PC-9 (cell line): ENCODE results near the gene IFITM1. TPM values are rescaled to one million over a fixed set of nuclear protein-coding genes. Genes with fewer than 3 reads are reported as not detected.

Experiments
- BruUV-seq: library from RNA; stranded (reverse); fragments of 400-500 nt; replicated peaks from 2 replicates; lab custom pipeline; 2021; lab: Mats Ljungman, UMichigan
- CTCF ChIA-PET: fragments of 300-600 bp; sonication (Branson Sonifier 250); formaldehyde crosslinking; loops from one replicate; lab custom pipeline; 2022; ENCODE audit warnings: antibody characterized with exemption; lab: Charles Lee
- POLR2A ChIA-PET: fragments of 300-600 bp; sonication (Branson Sonifier 250); formaldehyde crosslinking; loops from one replicate; lab custom pipeline; 2022; ENCODE audit warnings: antibody characterized with exemption; ENCODE audit not compliant: unreplicated experiment; lab: Charles Lee
- DNase-seq, 2 experiments: peaks; one replicate each; pipeline versions ENCODE4 v3.0.0 to v3.0.0-alpha.2; 2015 to 2022; ENCODE audit warnings: mixed read lengths in 1 of 2
- H2AFZ ChIP-seq: fragments of 200-600 bp; sonication (generic); 2 replicates; pipeline ENCODE4 v1.8.1; 2017; ENCODE audit warnings: antibody characterized with exemption
- H3F3A ChIP-seq: fragments of 200-600 bp; sonication (generic); 2 replicates; pipeline ENCODE4 v1.8.1; 2017; ENCODE audit warnings: antibody characterized with exemption, mild to moderate bottlenecking, low read depth; ENCODE audit not compliant: insufficient read depth
- H3K27ac ChIP-seq: fragments of 200-600 bp; sonication (generic); 2 replicates; pipeline ENCODE4 v1.6.1; 2016; ENCODE audit warnings: mixed run types
- H3K27me3 ChIP-seq: fragments of 200-600 bp; sonication (generic); 2 replicates; pipeline ENCODE4 v1.6.1; 2016; ENCODE audit warnings: low read depth, mixed run types; ENCODE audit not compliant: insufficient read depth
- H3K36me3 ChIP-seq: fragments of 200-600 bp; sonication (generic); 2 replicates; pipeline ENCODE4 v1.6.1; 2016; ENCODE audit warnings: low read depth, mixed run types
- H3K4me1 ChIP-seq: fragments of 200-600 bp; sonication (generic); replicated peaks from 2 replicates; pipeline ENCODE4 v1.6.1; 2016; ENCODE audit warnings: mixed run types; ENCODE audit not compliant: insufficient read depth
- H3K4me2 ChIP-seq: fragments of 200-600 bp; sonication (generic); 2 replicates; pipeline ENCODE4 v1.6.1; 2017; ENCODE audit warnings: mixed run types
- H3K4me3 ChIP-seq: fragments of 200-600 bp; sonication (generic); 2 replicates; pipeline ENCODE4 v1.6.1; 2016; ENCODE audit warnings: mixed run types
- H3K79me2 ChIP-seq: fragments of 200-600 bp; sonication (generic); 2 replicates; pipeline ENCODE4 v1.6.1; 2017; ENCODE audit warnings: low read depth, mixed run types
- H3K9me2 ChIP-seq: fragments of 200-600 bp; sonication (generic); 2 replicates; pipeline ENCODE4 v1.8.1; 2017; ENCODE audit warnings: mild to moderate bottlenecking; ENCODE audit not compliant: insufficient read depth
- H3K9me3 ChIP-seq: fragments of 200-600 bp; sonication (generic); 2 replicates; pipeline ENCODE4 v1.8.1; 2016; ENCODE audit warnings: low read depth; ENCODE audit not compliant: insufficient read depth
- H4K20me1 ChIP-seq: fragments of 200-600 bp; sonication (generic); 2 replicates; pipeline ENCODE4 v1.8.1; 2017; ENCODE audit not compliant: insufficient read depth
- EZH2 ChIP-seq: fragments of 200-600 bp; sonication (generic); IDR thresholded peaks from 2 replicates; pipeline ENCODE4 v1.8.0; 2017; ENCODE audit warnings: antibody characterized with exemption, low read depth
- intact Hi-C: fragments of 100-400 bp; cut with micrococcal nuclease; formaldehyde crosslinking; loops from one replicate; pipeline ENCODE4 v1.10.0; 2022; ENCODE audit not compliant: unreplicated experiment
- total RNA-seq: library from RNA; stranded (reverse); gene quantifications from 2 replicates; pipeline ENCODE4 v1.2.3, GENCODE V29; 2021
- TF ChIP-seq, protein P1 (sequence below): fragments of 200-600 bp; sonication (generic); conservative IDR thresholded peaks from 2 replicates; pipeline ENCODE4 v1.6.1; 2017; ENCODE audit warnings: mixed run types, antibody characterized with exemption, mild to moderate bottlenecking, moderate library complexity

The IFITM1 gene
- total RNA-seq, 1 experiment from 2014 or later, result 9.5 TPM

DNA sequence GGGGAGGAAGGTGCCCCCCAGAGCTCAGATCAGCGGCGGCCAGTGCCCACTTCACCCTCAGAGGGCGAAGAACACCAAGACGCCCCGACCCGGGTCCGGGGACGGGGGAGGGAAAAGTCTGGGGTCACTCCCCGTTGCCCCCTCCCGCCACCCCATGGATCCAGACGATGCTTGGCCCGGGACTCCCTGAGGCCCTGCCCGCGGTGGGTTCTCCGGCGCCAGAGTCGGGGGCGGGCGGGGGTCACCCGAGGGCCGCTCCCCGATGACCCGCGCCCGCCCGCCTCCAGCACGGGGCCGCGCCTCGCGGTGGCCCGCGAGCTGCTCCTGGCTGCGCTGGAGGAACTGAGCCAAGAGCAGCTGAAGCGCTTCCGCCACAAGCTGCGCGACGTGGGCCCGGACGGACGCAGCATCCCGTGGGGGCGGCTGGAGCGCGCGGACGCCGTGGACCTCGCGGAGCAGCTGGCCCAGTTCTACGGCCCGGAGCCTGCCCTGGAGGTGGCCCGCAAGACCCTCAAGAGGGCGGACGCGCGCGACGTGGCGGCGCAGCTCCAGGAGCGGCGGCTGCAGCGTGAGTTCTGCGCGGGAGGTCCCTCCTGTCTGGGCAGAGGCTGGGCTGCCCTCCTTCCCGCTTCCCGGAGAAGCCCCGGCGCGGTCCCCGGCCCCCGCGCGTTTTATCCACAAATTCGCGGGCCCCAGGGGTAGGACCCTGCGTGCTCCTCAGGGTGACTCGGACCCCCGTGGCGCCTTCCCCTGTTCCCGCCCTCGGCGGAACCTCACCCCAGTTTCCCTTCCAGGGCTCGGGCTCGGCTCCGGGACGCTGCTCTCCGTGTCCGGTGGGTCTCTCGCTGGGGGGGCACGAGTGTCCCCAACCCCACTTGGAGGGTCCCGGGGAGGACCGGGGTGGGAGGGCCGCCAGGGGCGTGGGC lies 34.5 kb upstream of the IFITM1 start:
- no TSS peak for BruUV-seq
- POLR2A ChIA-PET, result no interaction called here
- H3K4me1 ChIP-seq, result no peaks in the 10 kb centered on the region
- no peaks in the 10 kb centered on the region for H3K9me2 ChIP-seq
- no peaks in the 10 kb centered on the region for H3K9me3 ChIP-seq
- no peaks in the 10 kb centered on the region for H4K20me1 ChIP-seq
- no peaks in the 10 kb centered on the region for H3K36me3 ChIP-seq
- no peaks in the 10 kb centered on the region for H3K79me2 ChIP-seq
- CTCF ChIA-PET, result no interaction called here
- DNase-seq, result no peak
- no peaks in the 10 kb centered on the region for H3F3A ChIP-seq
- no peak overlapping the region for H3K27ac ChIP-seq
- no peak overlapping the region for H3K4me2 ChIP-seq
- no peak overlapping the region for H2AFZ ChIP-seq
- intact Hi-C loops, result no loop called here
- no peaks in the 10 kb centered on the region for H3K27me3 ChIP-seq
- H3K4me3 ChIP-seq, result no peak overlapping the region
- TF ChIP-seq, protein P1, sequence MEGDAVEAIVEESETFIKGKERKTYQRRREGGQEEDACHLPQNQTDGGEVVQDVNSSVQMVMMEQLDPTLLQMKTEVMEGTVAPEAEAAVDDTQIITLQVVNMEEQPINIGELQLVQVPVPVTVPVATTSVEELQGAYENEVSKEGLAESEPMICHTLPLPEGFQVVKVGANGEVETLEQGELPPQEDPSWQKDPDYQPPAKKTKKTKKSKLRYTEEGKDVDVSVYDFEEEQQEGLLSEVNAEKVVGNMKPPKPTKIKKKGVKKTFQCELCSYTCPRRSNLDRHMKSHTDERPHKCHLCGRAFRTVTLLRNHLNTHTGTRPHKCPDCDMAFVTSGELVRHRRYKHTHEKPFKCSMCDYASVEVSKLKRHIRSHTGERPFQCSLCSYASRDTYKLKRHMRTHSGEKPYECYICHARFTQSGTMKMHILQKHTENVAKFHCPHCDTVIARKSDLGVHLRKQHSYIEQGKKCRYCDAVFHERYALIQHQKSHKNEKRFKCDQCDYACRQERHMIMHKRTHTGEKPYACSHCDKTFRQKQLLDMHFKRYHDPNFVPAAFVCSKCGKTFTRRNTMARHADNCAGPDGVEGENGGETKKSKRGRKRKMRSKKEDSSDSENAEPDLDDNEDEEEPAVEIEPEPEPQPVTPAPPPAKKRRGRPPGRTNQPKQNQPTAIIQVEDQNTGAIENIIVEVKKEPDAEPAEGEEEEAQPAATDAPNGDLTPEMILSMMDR, result no peak
- TF ChIP-seq EZH2, result no peak

DNA sequence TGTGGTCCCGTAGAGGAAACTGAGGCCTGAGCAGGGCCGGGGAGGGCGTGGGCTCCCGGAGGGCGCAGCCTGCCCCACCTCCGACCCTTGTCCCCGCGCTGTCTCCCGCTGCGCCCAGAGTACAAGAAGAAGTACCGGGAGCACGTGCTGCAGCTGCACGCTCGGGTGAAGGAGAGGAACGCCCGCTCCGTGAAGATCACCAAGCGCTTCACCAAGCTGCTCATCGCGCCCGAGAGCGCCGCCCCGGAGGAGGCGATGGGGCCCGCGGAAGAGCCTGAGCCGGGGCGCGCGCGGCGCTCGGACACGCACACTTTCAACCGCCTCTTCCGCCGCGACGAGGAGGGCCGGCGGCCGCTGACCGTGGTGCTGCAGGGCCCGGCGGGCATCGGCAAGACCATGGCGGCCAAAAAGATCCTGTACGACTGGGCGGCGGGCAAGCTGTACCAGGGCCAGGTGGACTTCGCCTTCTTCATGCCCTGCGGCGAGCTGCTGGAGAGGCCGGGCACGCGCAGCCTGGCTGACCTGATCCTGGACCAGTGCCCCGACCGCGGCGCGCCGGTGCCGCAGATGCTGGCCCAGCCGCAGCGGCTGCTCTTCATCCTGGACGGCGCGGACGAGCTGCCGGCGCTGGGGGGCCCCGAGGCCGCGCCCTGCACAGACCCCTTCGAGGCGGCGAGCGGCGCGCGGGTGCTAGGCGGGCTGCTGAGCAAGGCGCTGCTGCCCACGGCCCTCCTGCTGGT lies 33.7 kb upstream of the IFITM1 start:
- POLR2A ChIA-PET, result interaction anchor here (0.5 kb wide), 1 partner anchor 13 kb away, joined by 3 read pairs; no protein-coding TSS in a partner anchor
- intact Hi-C loops, result no loop called here
- Histone ChIP-seq H3K4me2 (no peak overlapping the region), H3K4me3 (no peak overlapping the region), H3K36me3 (no peaks in the 10 kb centered on the region), H2AFZ (no peak overlapping the region), H3K27ac (no peak overlapping the region), H3K4me1 (no peaks in the 10 kb centered on the region), H3K9me3 (no peaks in the 10 kb centered on the region), H3K9me2 (no peaks in the 10 kb centered on the region), H3K79me2 (no peaks in the 10 kb centered on the region), H3F3A (no peaks in the 10 kb centered on the region), H3K27me3 (no peaks in the 10 kb centered on the region), H4K20me1 (no peaks in the 10 kb centered on the region)
- BruUV-seq, result no TSS peak
- no peak for DNase-seq
- CTCF ChIA-PET, result no interaction called here
- TF ChIP-seq, protein P1, result no peak
- no peak for TF ChIP-seq EZH2

DNA sequence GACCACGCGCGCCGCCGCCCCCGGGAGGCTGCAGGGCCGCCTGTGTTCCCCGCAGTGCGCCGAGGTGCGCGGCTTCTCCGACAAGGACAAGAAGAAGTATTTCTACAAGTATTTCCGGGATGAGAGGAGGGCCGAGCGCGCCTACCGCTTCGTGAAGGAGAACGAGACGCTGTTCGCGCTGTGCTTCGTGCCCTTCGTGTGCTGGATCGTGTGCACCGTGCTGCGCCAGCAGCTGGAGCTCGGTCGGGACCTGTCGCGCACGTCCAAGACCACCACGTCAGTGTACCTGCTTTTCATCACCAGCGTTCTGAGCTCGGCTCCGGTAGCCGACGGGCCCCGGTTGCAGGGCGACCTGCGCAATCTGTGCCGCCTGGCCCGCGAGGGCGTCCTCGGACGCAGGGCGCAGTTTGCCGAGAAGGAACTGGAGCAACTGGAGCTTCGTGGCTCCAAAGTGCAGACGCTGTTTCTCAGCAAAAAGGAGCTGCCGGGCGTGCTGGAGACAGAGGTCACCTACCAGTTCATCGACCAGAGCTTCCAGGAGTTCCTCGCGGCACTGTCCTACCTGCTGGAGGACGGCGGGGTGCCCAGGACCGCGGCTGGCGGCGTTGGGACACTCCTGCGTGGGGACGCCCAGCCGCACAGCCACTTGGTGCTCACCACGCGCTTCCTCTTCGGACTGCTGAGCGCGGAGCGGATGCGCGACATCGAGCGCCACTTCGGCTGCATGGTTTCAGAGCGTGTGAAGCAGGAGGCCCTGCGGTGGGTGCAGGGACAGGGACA lies 32.9 kb upstream of the IFITM1 start:
- TF ChIP-seq, protein P1, result no peak
- no peak for TF ChIP-seq EZH2
- ChIA-PET POLR2A (interaction anchor here (0.5 kb wide), 1 partner anchor 13 kb away, joined by 3 read pairs; no protein-coding TSS in a partner anchor), CTCF (no interaction called here)
- H4K20me1 ChIP-seq, result no peaks in the 10 kb centered on the region
- H3K9me3 ChIP-seq, result no peaks in the 10 kb centered on the region
- no peak overlapping the region for H3K4me2 ChIP-seq
- no peak overlapping the region for H3K4me3 ChIP-seq
- H3K27ac ChIP-seq, result no peak overlapping the region
- H3K4me1 ChIP-seq, result no peaks in the 10 kb centered on the region
- BruUV-seq, result no TSS peak
- H3K9me2 ChIP-seq, result no peaks in the 10 kb centered on the region
- H3K27me3 ChIP-seq, result no peaks in the 10 kb centered on the region
- no peaks in the 10 kb centered on the region for H3K79me2 ChIP-seq
- intact Hi-C loops, result no loop called here
- H3K36me3 ChIP-seq, result no peaks in the 10 kb centered on the region
- no peaks in the 10 kb centered on the region for H3F3A ChIP-seq
- H2AFZ ChIP-seq, result no peak overlapping the region
- no peak for DNase-seq
